ENCODE results near the gene AIG1. TPM values are rescaled to one million over a fixed set of nuclear protein-coding genes. Genes with fewer than 3 reads are reported as not detected.

The AIG1 gene
- total and polyA plus RNA-seq, 2 donors from 2014 or later, result 57.3 to 146 TPM

- intact Hi-C loops (cut with DNase I), result no loop called here
- FAIRE-seq, result no peak
- Histone ChIP-seq H3K27ac (ENCODE audit: low read depth in 2 of 2, low read length in 2 of 2) (no peak overlapping the region), H3K4me1 (ENCODE audit: control insufficient read depth in 2 of 3, insufficient read depth in 2 of 3, low read depth in 1 of 3, low read length in 3 of 3) (no peaks in the 10 kb centered on the region), H3K9ac (ENCODE audit: low read length in 3 of 3) (no peak overlapping the region), H3K9me3 (ENCODE audit: control insufficient read depth in 2 of 3, insufficient read depth in 1 of 3, low read length in 3 of 3) (no peaks in the 10 kb centered on the region), H3K36me3 (ENCODE audit: control insufficient read depth in 2 of 3, insufficient read depth in 3 of 3, low read length in 3 of 3) (no peaks in the 10 kb centered on the region), H3K4me3 (ENCODE audit: low read length in 3 of 3) (no peak overlapping the region), H3K27me3 (ENCODE audit: control insufficient read depth, insufficient read depth, low read length) (no peaks in the 10 kb centered on the region)
- TF ChIP-seq CTCF (IDR thresholded peaks at IDR 0.05; ENCODE audit: borderline replicate concordance, extremely low read depth, insufficient read depth), result no peak
- no peak for DNase-seq
Measured at GRCh38 chr6:143210420-143210819, 149.7 kb downstream of the AIG1 start.

- TF ChIP-seq CTCF (IDR thresholded peaks at IDR 0.05; ENCODE audit: borderline replicate concordance, extremely low read depth, insufficient read depth), result no peak
- FAIRE-seq (no peak), DNase-seq (no peak)
- no peaks in the 10 kb centered on the region for H3K9me3 ChIP-seq (ENCODE audit: control insufficient read depth in 2 of 3, insufficient read depth in 1 of 3, low read length in 3 of 3)
- intact Hi-C loops (cut with DNase I), result no loop called here
- no peaks in the 10 kb centered on the region for H3K36me3 ChIP-seq (ENCODE audit: control insufficient read depth in 2 of 3, insufficient read depth in 3 of 3, low read length in 3 of 3)
- H3K9ac ChIP-seq (ENCODE audit: low read length in 3 of 3), result no peak overlapping the region
- no peak overlapping the region for H3K4me3 ChIP-seq (ENCODE audit: low read length in 3 of 3)
- no peaks in the 10 kb centered on the region for H3K4me1 ChIP-seq (ENCODE audit: control insufficient read depth in 2 of 3, insufficient read depth in 2 of 3, low read depth in 1 of 3, low read length in 3 of 3)
- H3K27me3 ChIP-seq (ENCODE audit: control insufficient read depth, insufficient read depth, low read length), result no peaks in the 10 kb centered on the region
- no peak overlapping the region for H3K27ac ChIP-seq (ENCODE audit: low read depth in 2 of 2, low read length in 2 of 2)
Measured at GRCh38 chr6:143213859-143214376, 153.2 kb downstream of the AIG1 start.

- intact Hi-C loops (cut with DNase I), result no loop called here
Measured at GRCh38 chr6:143215363-143215762, 154.7 kb downstream of the AIG1 start.

More at GRCh38 chr6:143215363-143215762, 154.7 kb downstream of the AIG1 start:
- Histone ChIP-seq H3K27ac (ENCODE audit: low read depth in 2 of 2, low read length in 2 of 2) (no peak overlapping the region), H3K36me3 (ENCODE audit: control insufficient read depth in 2 of 3, insufficient read depth in 3 of 3, low read length in 3 of 3) (no peaks in the 10 kb centered on the region), H3K9ac (ENCODE audit: low read length in 3 of 3) (no peak overlapping the region), H3K4me1 (ENCODE audit: control insufficient read depth in 2 of 3, insufficient read depth in 2 of 3, low read depth in 1 of 3, low read length in 3 of 3) (no peaks in the 10 kb centered on the region), H3K9me3 (ENCODE audit: control insufficient read depth in 2 of 3, insufficient read depth in 1 of 3, low read length in 3 of 3) (no peaks in the 10 kb centered on the region), H3K4me3 (ENCODE audit: low read length in 3 of 3) (no peak overlapping the region), H3K27me3 (ENCODE audit: control insufficient read depth, insufficient read depth, low read length) (no peaks in the 10 kb centered on the region)
- no peak for TF ChIP-seq CTCF (IDR thresholded peaks at IDR 0.05; ENCODE audit: borderline replicate concordance, extremely low read depth, insufficient read depth)
- DNase-seq, result no peak
- no peak for FAIRE-seq
